Psoas muscle (tissue), 8 donors: ENCODE measurements around the gene C11orf52. TPM values are rescaled to one million over a fixed set of nuclear protein-coding genes. Genes with fewer than 3 reads are reported as not detected.

ENCODE experiments used
- ATAC-seq, 4 donors: fragments of 200-7000 bp; cut with Tn5 transposase; one replicate each; pipeline ENCODE4 v1.9.1; 2020; ENCODE audit warnings: moderate library complexity in 3 of 4, mild to moderate bottlenecking in 2 of 4
- DNase-seq, 2 donors: peaks; one replicate each; pipeline ENCODE4 v3.0.0-alpha.2; 2020
- H3K27ac ChIP-seq: fragments of 200-600 bp; one replicate; pipeline ENCODE4 v1.8.0; 2022
- H3K27me3 ChIP-seq, 3 donors: fragments of 200-600 bp in 1 of 3; one replicate each; pipeline versions ENCODE4 v1.6.1 to v1.8.0; 2013 to 2022; ENCODE audit warnings: low read length in 2 of 3, mild to moderate bottlenecking in 2 of 3, moderate library complexity in 1 of 3; ENCODE audit not compliant: insufficient read depth in 3 of 3
- H3K36me3 ChIP-seq, 2 donors: fragments of 200-600 bp in 1 of 2; one replicate each; pipeline versions ENCODE4 v1.6.1 to v1.8.0; 2013 to 2022; ENCODE audit warnings: low read depth in 1 of 2, mild to moderate bottlenecking in 1 of 2, moderate library complexity in 1 of 2; ENCODE audit not compliant: insufficient read depth in 1 of 2
- H3K4me1 ChIP-seq: fragments of 200-600 bp; one replicate; pipeline ENCODE4 v1.8.0; 2022
- H3K4me3 ChIP-seq: fragments of 200-600 bp; one replicate; pipeline ENCODE4 v1.8.0; 2022; ENCODE audit warnings: mild to moderate bottlenecking
- H3K9me3 ChIP-seq: fragments of 200-600 bp; one replicate; pipeline ENCODE4 v1.8.0; 2022
- CTCF ChIP-seq: fragments of 200-600 bp; IDR thresholded peaks from one replicate; pipeline ENCODE4 v1.8.0; 2022; ENCODE audit warnings: antibody characterized with exemption
- WGBS, 3 donors: extraction: QIAGEN DNeasy Blood & Tissue Kit; methylation state at CpG; one replicate each; pipeline versions ENCODE4 v1.1.6 to v1.1.7; 2013; 5-methylcytosine and 5-hydroxymethylcytosine counted together
- intact Hi-C, 2 donors: fragments of 100-400 bp; cut with DNase I; formaldehyde crosslinking; loops; one replicate each; pipeline versions ENCODE4 v1.11.0 to v1.14.2; 2022
- long read RNA-seq, 2 donors: library from polyadenylated mRNA; unstranded; transcript quantifications; one replicate each; pipeline ENCODE4 v2.0.0, GENCODE V29; 2021
- polyA plus RNA-seq, 3 donors: library from polyadenylated mRNA; stranded (reverse); fragments of 200-250 nt; gene quantifications; one replicate each; pipeline ENCODE4 v1.2.3, GENCODE V29; 2013
- total RNA-seq, 4 donors: library from RNA; stranded (reverse); fragmentation: NEBNext Ultra II Directional in 2 of 4; extraction: Animal tissue kit (Norgen Biotek cat#: 25700) in 2 of 4; gene quantifications; one replicate each; pipeline versions ENCODE4 v1.2.1 to v1.2.4, GENCODE V29; 2021 to 2023
- donor health status: healthy with polysubstance abuse.
- donor health status: DM: no; HTN: no; CAD: no; lungs with moderate emphysema.
- donor health status: Bipolar disorder and iron deficiency.
- donor health status: healthy.
- donor health status: DM: yes; HTN: yes; CAD: no.
- donor health status: DM: no; HTN: no; CAD: no.
- donor health status: DM: no; HTN: no; CAD: no.
- donor health status: DM: yes; HTN: yes; CAD: no.

C11orf52 gene, protein sequence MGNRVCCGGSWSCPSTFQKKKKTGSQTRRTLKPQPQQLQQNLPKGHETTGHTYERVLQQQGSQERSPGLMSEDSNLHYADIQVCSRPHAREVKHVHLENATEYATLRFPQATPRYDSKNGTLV
- total RNA-seq, result 10 to 100 TPM in 1 of 4 donors, 1 to 10 TPM in 3; 6.2 to 12.3 (median 8.3) TPM
- 10 to 100 TPM in 1 of 3 donors, 1 to 10 TPM in 2; 1.0 to 24.5 (median 4.4) TPM for polyA plus RNA-seq
- long read RNA-seq, donor 1, transcript C11orf52-201 (4 exons, 1,141 nt), result major isoform, 6 of 10 reads
- long read RNA-seq, donor 1, partial matches to known transcripts, result 1 of 10 reads
- long read RNA-seq, donor 1, other reads (novel, unspliced or antisense), result 2 of 10 reads
- long read RNA-seq, donor 2, partial matches to known transcripts, result 0 of 5 reads
- long read RNA-seq, donor 2, other reads (novel, unspliced or antisense), result 4 of 5 reads

- peak within 1 kb of the TSS; percentile 91 for H3K27ac ChIP-seq
- H3K9me3 ChIP-seq, result no peaks in the 10 kb centered on the region
- peaks cover 72% of the 10 kb centered on the region for H3K4me1 ChIP-seq
- peak within 1 kb of the TSS; percentile 59 for H3K4me3 ChIP-seq
- H3K27me3 ChIP-seq, result no peaks in the 10 kb centered on the region
- no peaks in the 10 kb centered on the region for H3K36me3 ChIP-seq
- no peak for TF ChIP-seq CTCF
- WGBS, 3 donors, result 29 to 37% (median 31%) methylated on average over 19 of the region's 19 CpGs
- intact Hi-C loops, result no loop called here
- DNase-seq (peak; percentile 62 to 81), ATAC-seq (peak; percentile 82 to 87 (median 86))
These were observed at the start of gene C11orf52 for GRCh38 chr11:111918390-111919256. C11orf52 (plus strand) TSS chr11:111918913; CDS start chr11:111918973, 60 bp downstream.

DNA sequence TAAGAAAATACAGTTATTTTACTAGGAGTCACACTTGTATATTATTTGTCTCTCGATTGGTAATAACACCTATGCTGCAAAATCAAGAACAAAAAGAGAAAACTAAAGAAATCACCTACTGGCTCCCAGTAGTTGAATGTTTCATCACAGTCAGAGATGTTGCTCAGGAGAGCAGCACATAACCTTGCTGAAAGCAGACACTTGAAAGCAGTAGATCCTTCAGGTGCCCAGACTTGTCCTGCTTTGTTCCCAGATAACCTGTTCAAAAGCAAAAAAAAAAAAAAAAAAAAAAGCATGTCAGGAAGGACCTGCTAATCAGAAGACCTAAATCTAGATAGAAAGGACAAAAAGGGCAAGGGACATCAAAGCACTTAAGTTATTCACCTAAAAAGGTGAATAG lies 48.6 kb upstream of the C11orf52 start:
- Histone ChIP-seq H3K4me1 (peaks cover 13% of the 10 kb centered on the region), H3K27me3 (no peaks in the 10 kb centered on the region), H3K4me3 (peak overlapping the region; percentile 91), H3K36me3 (peaks cover 6 to 50% of the 10 kb centered on the region in 2 donors), H3K27ac (no peak overlapping the region), H3K9me3 (no peaks in the 10 kb centered on the region)
- DNase-seq, result no peak
- no peak for TF ChIP-seq CTCF
- 86 to 100% (median 95%) methylated on average over 1 of the region's 1 CpG for WGBS, 3 donors
- intact Hi-C loops, result no loop called here
- no peak for ATAC-seq

DNA sequence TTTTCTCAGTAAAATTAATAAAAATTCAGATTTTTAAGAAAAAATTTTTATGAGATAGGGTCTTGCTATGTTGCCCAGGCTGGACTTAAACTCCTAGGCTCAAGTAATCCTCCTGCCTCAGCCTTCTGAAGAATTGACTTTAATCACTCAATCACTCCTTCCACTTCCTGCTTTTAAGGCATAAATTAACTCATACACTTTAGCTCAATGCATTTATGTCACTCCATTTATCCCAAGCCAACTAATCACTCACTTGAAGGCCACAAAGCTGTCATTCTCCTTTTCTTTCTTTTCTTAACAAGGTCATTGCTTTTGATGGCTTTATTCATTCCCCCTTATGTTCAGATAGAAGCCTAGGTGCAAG lies 48.2 kb upstream of the C11orf52 start:
- peak overlapping the region; percentile 91 for H3K4me3 ChIP-seq
- H3K27ac ChIP-seq, result peak overlapping the region; percentile 96
- no peak for TF ChIP-seq CTCF
- no peak for DNase-seq
- intact Hi-C loops, result no loop called here
- peaks cover 13% of the 10 kb centered on the region for H3K4me1 ChIP-seq
- no peaks in the 10 kb centered on the region for H3K9me3 ChIP-seq
- ATAC-seq, result no peak
- peaks cover 6 to 49% of the 10 kb centered on the region in 2 donors for H3K36me3 ChIP-seq
- no peaks in the 10 kb centered on the region for H3K27me3 ChIP-seq

- peak; percentile 20 for TF ChIP-seq CTCF
- DNase-seq (peak; percentile 88 to 94), ATAC-seq (peak; percentile 83 to 90 (median 87))
- peak within 1 kb of the TSS; percentile 96 for H3K27ac ChIP-seq
- H3K4me3 ChIP-seq, result peak within 1 kb of the TSS; percentile 91
- peaks cover 6 to 47% of the 10 kb centered on the region in 2 donors for H3K36me3 ChIP-seq
- 0 to 1% (median 0%) methylated on average over 36 to 51 of the region's 51 CpGs for WGBS, 3 donors
- intact Hi-C loops, result no loop called here
- no peaks in the 10 kb centered on the region for H3K9me3 ChIP-seq
- H3K4me1 ChIP-seq, result peaks cover 13% of the 10 kb centered on the region
- H3K27me3 ChIP-seq, result no peaks in the 10 kb centered on the region
These were observed 47.6 kb upstream of the C11orf52 start, which contains the start of gene ALG9 for GRCh38 chr11:111870886-111871692. ALG9 (minus strand) TSS chr11:111871581; CDS start chr11:111871482, 99 bp downstream.
